ENCODE measurements around the gene DCC.

Gene DCC

GRCh38 chr18:52554180-52554579, 214.2 kb downstream of the DCC start:
- TF ChIP-seq CTCF (IDR thresholded peaks at IDR 0.05; ENCODE audit: insufficient read depth, low read depth, low read length, missing control alignments): no peak
- no peak overlapping the region for H3K4me3 ChIP-seq (ENCODE audit: low read length)
- DNase-seq (ENCODE audit: low read depth): no peak

- no peak overlapping the region for H3K4me3 ChIP-seq (ENCODE audit: low read length)
- no peak for DNase-seq (ENCODE audit: low read depth)
- TF ChIP-seq CTCF (IDR thresholded peaks at IDR 0.05; ENCODE audit: insufficient read depth, low read depth, low read length, missing control alignments): no peak
Observed at GRCh38 chr18:52567360-52567759, 227.4 kb downstream of the DCC start.

GRCh38 chr18:52569492-52569891, 229.5 kb downstream of the DCC start:
- no peak for DNase-seq (ENCODE audit: low read depth)
- no peak overlapping the region for H3K4me3 ChIP-seq (ENCODE audit: low read length)
- TF ChIP-seq CTCF (IDR thresholded peaks at IDR 0.05; ENCODE audit: insufficient read depth, low read depth, low read length, missing control alignments): no peak

- no peak overlapping the region for H3K4me3 ChIP-seq (ENCODE audit: low read length)
- DNase-seq (ENCODE audit: low read depth): no peak
- TF ChIP-seq CTCF (IDR thresholded peaks at IDR 0.05; ENCODE audit: insufficient read depth, low read depth, low read length, missing control alignments): no peak
Observed at GRCh38 chr18:52570975-52571374, 231.0 kb downstream of the DCC start.

GRCh38 chr18:52572036-52573000, 232.3 kb downstream of the DCC start:
- TF ChIP-seq CTCF (IDR thresholded peaks at IDR 0.05; ENCODE audit: insufficient read depth, low read depth, low read length, missing control alignments): no peak
- no peak overlapping the region for H3K4me3 ChIP-seq (ENCODE audit: low read length)
- DNase-seq (ENCODE audit: low read depth): no peak

- DNase-seq (ENCODE audit: low read depth): no peak
- TF ChIP-seq CTCF (IDR thresholded peaks at IDR 0.05; ENCODE audit: insufficient read depth, low read depth, low read length, missing control alignments): no peak
- H3K4me3 ChIP-seq (ENCODE audit: low read length): no peak overlapping the region
Observed at GRCh38 chr18:52577795-52578194, 237.8 kb downstream of the DCC start.

- no peak for TF ChIP-seq CTCF (IDR thresholded peaks at IDR 0.05; ENCODE audit: insufficient read depth, low read depth, low read length, missing control alignments)
- H3K4me3 ChIP-seq (ENCODE audit: low read length): no peak overlapping the region
- no peak for DNase-seq (ENCODE audit: low read depth)
Observed at GRCh38 chr18:52582061-52582460, 242.1 kb downstream of the DCC start.
